ENCODE data around the gene DHTKD1. TPM values are rescaled to one million over a fixed set of nuclear protein-coding genes. Genes with fewer than 3 reads are reported as not detected.

The DHTKD1 gene
- total and polyA plus RNA-seq, 10 of the 15 experiments (the other 5 are each of a cell fraction or from before 2014, with no cell fraction given): 11.3 to 35.0 (median 26.9) TPM

- TF ChIP-seq ZNF592 (IDR thresholded peaks at IDR 0.05): no peak
These were observed 26.4 kb upstream of the DHTKD1 start (continued) for GRCh38 chr10:12042409-12042796.

- Histone ChIP-seq H4K20me1 (ENCODE audit: control insufficient read depth, insufficient read depth) (no peaks in the 10 kb centered on the region), H3K4me3 (peak within 1 kb of the TSS; percentile 88), H3K27ac (ENCODE audit: control insufficient read depth, insufficient read depth) (peak within 1 kb of the TSS; percentile 97), H3K9ac (ENCODE audit: control insufficient read depth, insufficient read depth, low read length) (peak within 1 kb of the TSS; percentile 77), H3K4me2 (ENCODE audit: control insufficient read depth, insufficient read depth) (peak within 1 kb of the TSS; percentile 91), H3K27me3 (replicated peaks in 1 of 2; ENCODE audit: control insufficient read depth in 2 of 2, insufficient read depth in 2 of 2, low read length in 1 of 2) (no peaks in the 10 kb centered on the region), H3K36me3 (ENCODE audit: control insufficient read depth in 2 of 2, insufficient read depth in 2 of 2, low read length in 1 of 2) (no peaks in the 10 kb centered on the region), H2AFZ (ENCODE audit: control insufficient read depth, low read depth, low read length) (peak within 1 kb of the TSS; percentile 93), H3K4me1 (ENCODE audit: control insufficient read depth, insufficient read depth, low read length) (peaks cover 15% of the 10 kb centered on the region), H3K79me2 (ENCODE audit: control insufficient read depth, insufficient read depth, low read length) (peaks cover 44% of the 10 kb centered on the region), H3K9me3 (replicated peaks; ENCODE audit: control insufficient read depth, insufficient read depth, low read length) (no peaks in the 10 kb centered on the region)
- in situ Hi-C loops (cut with MboI) (loop anchor here (5.0 to 10.0 kb wide), 2 partner anchors 79 to 868 kb away; no protein-coding TSS in a partner anchor), intact Hi-C loops (cut with micrococcal nuclease; ENCODE audit: unreplicated experiment) (loop anchor here (1.0 to 5.0 kb wide), 3 partner anchors 25 to 154 kb away; partner anchors contain the start of genes CDC123, DHTKD1 and NUDT5)
- ChIA-PET RAD21 (ENCODE audit: unreplicated experiment) (interaction anchor here (1.2 to 5.2 kb wide), 12 partner anchors 10 to 152 kb away, joined by 3 to 40 read pairs (median 12); partner anchors contain the start of genes CDC123, DHTKD1 and NUDT5), POLR2A (interaction anchor here (0.5 to 5.0 kb wide), 18 partner anchors 8 to 1066 kb away, joined by 3 to 35 read pairs (median 4); partner anchors contain the start of genes CDC123 and NUDT5), CTCF (interaction anchor here (0.8 to 3.0 kb wide), 8 partner anchors 23 to 88 kb away, joined by 3 to 10 read pairs (median 4); no protein-coding TSS in a partner anchor), SMC1A (ENCODE audit: uncharacterized antibody, unreplicated experiment) (interaction anchor here (0.5 to 8.7 kb wide), 15 partner anchors 9 to 153 kb away, joined by 3 to 64 read pairs (median 5); partner anchors contain the start of genes CDC123, DHTKD1 and NUDT5)
- FAIRE-seq (peak; percentile 93), ATAC-seq (peak; percentile 66), DNase-seq (ENCODE audit: low read depth, low spot score) (peak; percentile 96)
- 1% methylated on average over 37 of the region's 56 CpGs for WGBS (ENCODE audit: insufficient coverage, insufficient replicate concordance, low lambda C conversion rate, missing lambda C conversion rate)
- BruUV-seq (replicated peaks): no TSS peak
- no peak for TF ChIP-seq HDAC6 (IDR thresholded peaks at IDR 0.05; ENCODE audit: unreplicated experiment)
- peak; percentile 96 for TF ChIP-seq RAD51 (IDR thresholded peaks at IDR 0.05)
- TF ChIP-seq MYC (IDR thresholded peaks at IDR 0.05; ENCODE audit: insufficient read depth, insufficient read length, insufficient replicate concordance, low read length, severe bottlenecking): peak; percentile 96
- TF ChIP-seq FOXK2 (IDR thresholded peaks at IDR 0.05): no peak
- no peak for TF ChIP-seq ZBED1 (IDR thresholded peaks at IDR 0.05; ENCODE audit: borderline replicate concordance)
- peak; percentile 9 for TF ChIP-seq BCL3 (IDR thresholded peaks at IDR 0.05; ENCODE audit: borderline replicate concordance, insufficient read depth, low read depth, low read length, poor library complexity, severe bottlenecking)
- TF ChIP-seq SREBF2 (IDR thresholded peaks at IDR 0.05; ENCODE audit: low read length): no peak
- TF ChIP-seq RAD21 (IDR thresholded peaks at IDR 0.05; ENCODE audit: insufficient read depth, low read depth, low read length): no peak
- TF ChIP-seq RELA (IDR thresholded peaks at IDR 0.05; ENCODE audit: borderline replicate concordance, partially characterized antibody): peak; percentile 92
- TF ChIP-seq USF1 (IDR thresholded peaks at IDR 0.05; ENCODE audit: borderline replicate concordance, extremely low read length, insufficient read depth, low read depth, low read length): peak; percentile 82
- TF ChIP-seq RUNX3 (IDR thresholded peaks at IDR 0.05; ENCODE audit: low read length): no peak; the same call in 1 of the 2 replicates
- TF ChIP-seq ZSCAN29 (IDR thresholded peaks at IDR 0.05): no peak
- no peak for TF ChIP-seq NR2C1 (IDR thresholded peaks at IDR 0.05)
These were observed 25.7 kb upstream of the DHTKD1 start, which contains the start of gene UPF2 for GRCh38 chr10:12042797-12043651. TSS of gene UPF2 (minus strand) at chr10:12042809. CDS start at chr10:12035423, 7,386 bp downstream.
